PC-3 (cell line): Measurements from ENCODE around the gene TPRKB. TPM values are rescaled to one million over a fixed set of nuclear protein-coding genes. Genes with fewer than 3 reads are reported as not detected.
"Not testable (repeated sequence)": the region's sequence is repeated elsewhere in the genome, so short reads cannot be mapped to it uniquely, and the experiment has no call there.

Source experiments
- ATAC-seq: fragments of 200-7000 bp; cut with Tn5 transposase; 2 replicates; pipeline ENCODE4 v1.9.1; 2020; ENCODE audit warnings: mild to moderate bottlenecking, moderate library complexity
- BruUV-seq: library from RNA; stranded (reverse); fragments of 400-500 nt; replicated peaks from 2 replicates; lab custom pipeline; 2021; lab: Mats Ljungman, UMichigan
- CTCF ChIA-PET: fragments of 300-600 bp; sonication (Branson Sonifier 250); formaldehyde crosslinking; loops from one replicate; lab custom pipeline; 2022; ENCODE audit warnings: antibody characterized with exemption; lab: Charles Lee
- POLR2A ChIA-PET: fragments of 300-600 bp; sonication (Branson Sonifier 250); formaldehyde crosslinking; loops from one replicate; lab custom pipeline; 2022; ENCODE audit warnings: antibody characterized with exemption; ENCODE audit not compliant: unreplicated experiment; lab: Charles Lee
- DNase-seq: peaks from one replicate; pipeline ENCODE4 v3.0.0-alpha.2; 2015
- H2AFZ ChIP-seq: fragments of 300-600 bp; sonication (generic); 2 replicates; pipeline ENCODE4 v1.6.0; 2016; ENCODE audit warnings: antibody characterized with exemption, low read length
- H3F3A ChIP-seq: fragments of 300-600 bp; sonication (generic); one replicate; pipeline ENCODE4 v1.6.0; 2017; ENCODE audit warnings: antibody characterized with exemption, low read length, control low read depth, mild to moderate bottlenecking; ENCODE audit not compliant: unreplicated experiment
- H3K27ac ChIP-seq: fragments of 300-600 bp; sonication (generic); 2 replicates; pipeline ENCODE4 v1.5.1; 2016; ENCODE audit warnings: mild to moderate bottlenecking, low read length
- H3K27me3 ChIP-seq: fragments of 300-600 bp; sonication (generic); 2 replicates; pipeline ENCODE4 v1.6.1; 2016; ENCODE audit warnings: low read length, mixed read lengths
- H3K36me3 ChIP-seq: fragments of 300-600 bp; sonication (generic); 2 replicates; pipeline ENCODE4 v1.6.1; 2016; ENCODE audit warnings: low read depth, mixed run types, low read length, mixed read lengths
- H3K4me1 ChIP-seq: fragments of 300-600 bp; sonication (generic); 2 replicates; pipeline ENCODE4 v1.5.1; 2016; ENCODE audit warnings: low read length; ENCODE audit not compliant: insufficient read depth
- H3K4me2 ChIP-seq: fragments of 300-600 bp; sonication (generic); 2 replicates; pipeline ENCODE4 v1.6.0; 2016; ENCODE audit warnings: low read length
- H3K4me3 ChIP-seq: fragments of 300-600 bp; sonication (generic); 2 replicates; pipeline ENCODE4 v1.5.1; 2016; ENCODE audit warnings: mild to moderate bottlenecking, low read length, mixed read lengths
- H3K79me2 ChIP-seq: fragments of 300-600 bp; sonication (generic); 2 replicates; pipeline ENCODE4 v1.6.1; 2017; ENCODE audit warnings: low read length, mixed read lengths
- H3K9ac ChIP-seq: fragments of 300-600 bp; sonication (generic); 2 replicates; pipeline ENCODE4 v1.6.0; 2016; ENCODE audit warnings: mild to moderate bottlenecking, low read length
- H3K9me2 ChIP-seq: fragments of 300-600 bp; sonication (generic); replicated peaks from 2 replicates; pipeline ENCODE4 v1.6.1; 2016; ENCODE audit warnings: mixed run types, low read length, mixed read lengths
- H3K9me3 ChIP-seq: fragments of 300-600 bp; sonication (generic); 2 replicates; pipeline ENCODE4 v1.6.1; 2016; ENCODE audit warnings: low read length, mixed read lengths
- H4K20me1 ChIP-seq: fragments of 300-600 bp; sonication (generic); 2 replicates; pipeline ENCODE4 v1.6.1; 2016; ENCODE audit warnings: low read length, mixed read lengths
- EZH2 ChIP-seq: fragments of 300-600 bp; sonication (generic); IDR thresholded peaks from one replicate; pipeline ENCODE4 v1.6.1; 2017; ENCODE audit warnings: antibody characterized with exemption, mild to moderate bottlenecking, low read length; ENCODE audit not compliant: unreplicated experiment
- EZH2phosphoT487 ChIP-seq: fragments of 300-600 bp; sonication (generic); IDR thresholded peaks from 2 replicates; pipeline ENCODE4 v1.6.1; 2018; ENCODE audit warnings: mild to moderate bottlenecking, antibody characterized with exemption, low read length, borderline replicate concordance
- intact Hi-C: fragments of 100-400 bp; cut with micrococcal nuclease; formaldehyde crosslinking; loops from 2 replicates; pipeline ENCODE4 v1.9.0; 2023
- total RNA-seq: library from RNA; depleted of rRNA; stranded (reverse); fragments of >200 nt; gene quantifications from 2 replicates; pipeline ENCODE4 v1.2.3, GENCODE V29; 2014
- TF ChIP-seq, protein P1 (sequence below): fragments of 300-600 bp; sonication (generic); conservative IDR thresholded peaks from 2 replicates; pipeline ENCODE4 v1.5.1; 2017; ENCODE audit warnings: antibody characterized with exemption, low read depth, mild to moderate bottlenecking, low read length

TPRKB gene
- total RNA-seq, 1 experiment from 2014 or later = 51.4 TPM

DNA sequence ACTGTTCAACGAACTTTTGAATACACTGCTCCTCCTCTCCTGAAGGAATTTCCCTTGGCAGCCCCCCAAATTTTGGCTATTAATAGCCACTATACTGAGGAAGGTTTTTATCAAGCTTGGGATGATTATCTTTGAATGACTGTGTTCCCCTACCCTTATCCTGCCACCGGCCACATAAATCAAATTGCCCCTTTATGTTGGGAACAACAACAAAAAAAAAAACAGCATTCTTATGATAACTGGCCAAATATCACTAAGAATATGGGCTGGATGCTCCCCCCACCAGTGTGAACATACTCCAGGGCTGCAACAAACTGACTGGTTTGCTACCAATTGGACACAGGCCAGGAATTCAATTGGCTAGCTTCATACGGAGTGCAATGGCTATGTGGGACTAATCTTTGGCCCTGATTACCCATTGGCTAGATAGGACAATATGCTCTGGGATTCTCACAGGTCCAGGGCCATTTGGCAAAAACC lies 22.2 kb upstream of the TPRKB start:
- no peak for DNase-seq
- Histone ChIP-seq H3K4me3 (no peak overlapping the region), H3K4me2 (no peak overlapping the region), H3K79me2 (no peaks in the 10 kb centered on the region), H3K9me2 (no peaks in the 10 kb centered on the region), H3K9ac (no peak overlapping the region), H2AFZ (no peak overlapping the region), H3K27ac (no peak overlapping the region), H3K4me1 (no peaks in the 10 kb centered on the region), H3K36me3 (peaks cover 45% of the 10 kb centered on the region), H3F3A (no peaks in the 10 kb centered on the region), H3K27me3 (no peaks in the 10 kb centered on the region), H4K20me1 (no peaks in the 10 kb centered on the region), H3K9me3 (0 out of 2 replicates have a peak, but pooled peaks cover 5% of the 10 kb centered on the region)
- CTCF ChIA-PET = no interaction called here
- TF ChIP-seq EZH2phosphoT487 = no peak
- TF ChIP-seq EZH2 = no peak
- TF ChIP-seq, protein P1, sequence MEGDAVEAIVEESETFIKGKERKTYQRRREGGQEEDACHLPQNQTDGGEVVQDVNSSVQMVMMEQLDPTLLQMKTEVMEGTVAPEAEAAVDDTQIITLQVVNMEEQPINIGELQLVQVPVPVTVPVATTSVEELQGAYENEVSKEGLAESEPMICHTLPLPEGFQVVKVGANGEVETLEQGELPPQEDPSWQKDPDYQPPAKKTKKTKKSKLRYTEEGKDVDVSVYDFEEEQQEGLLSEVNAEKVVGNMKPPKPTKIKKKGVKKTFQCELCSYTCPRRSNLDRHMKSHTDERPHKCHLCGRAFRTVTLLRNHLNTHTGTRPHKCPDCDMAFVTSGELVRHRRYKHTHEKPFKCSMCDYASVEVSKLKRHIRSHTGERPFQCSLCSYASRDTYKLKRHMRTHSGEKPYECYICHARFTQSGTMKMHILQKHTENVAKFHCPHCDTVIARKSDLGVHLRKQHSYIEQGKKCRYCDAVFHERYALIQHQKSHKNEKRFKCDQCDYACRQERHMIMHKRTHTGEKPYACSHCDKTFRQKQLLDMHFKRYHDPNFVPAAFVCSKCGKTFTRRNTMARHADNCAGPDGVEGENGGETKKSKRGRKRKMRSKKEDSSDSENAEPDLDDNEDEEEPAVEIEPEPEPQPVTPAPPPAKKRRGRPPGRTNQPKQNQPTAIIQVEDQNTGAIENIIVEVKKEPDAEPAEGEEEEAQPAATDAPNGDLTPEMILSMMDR = no peak
- BruUV-seq = no TSS peak
- intact Hi-C loops = no loop called here
- POLR2A ChIA-PET = no interaction called here
- no peak for ATAC-seq

DNA sequence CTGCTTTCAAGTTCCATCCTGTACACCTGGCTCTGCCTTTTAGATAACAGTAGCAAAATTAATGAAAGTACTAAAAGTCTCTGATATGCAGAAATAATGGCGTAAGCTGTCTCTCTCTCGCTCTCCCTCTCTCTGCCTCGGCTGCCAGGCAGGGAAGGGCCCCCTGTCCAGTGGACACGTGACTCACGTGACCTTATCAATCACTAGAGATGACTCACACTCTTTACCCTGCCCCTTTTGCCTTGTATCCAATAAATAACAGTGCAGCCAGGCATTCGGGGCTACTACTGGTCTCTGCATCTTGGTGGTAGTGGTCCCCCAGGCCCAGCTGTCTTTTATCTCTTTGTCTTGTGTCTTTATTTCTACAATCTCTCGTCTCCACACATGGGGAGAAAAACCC lies 17.2 kb upstream of the TPRKB start:
- POLR2A ChIA-PET, ATAC-seq, CTCF ChIA-PET: not testable (repeated sequence)

DNA sequence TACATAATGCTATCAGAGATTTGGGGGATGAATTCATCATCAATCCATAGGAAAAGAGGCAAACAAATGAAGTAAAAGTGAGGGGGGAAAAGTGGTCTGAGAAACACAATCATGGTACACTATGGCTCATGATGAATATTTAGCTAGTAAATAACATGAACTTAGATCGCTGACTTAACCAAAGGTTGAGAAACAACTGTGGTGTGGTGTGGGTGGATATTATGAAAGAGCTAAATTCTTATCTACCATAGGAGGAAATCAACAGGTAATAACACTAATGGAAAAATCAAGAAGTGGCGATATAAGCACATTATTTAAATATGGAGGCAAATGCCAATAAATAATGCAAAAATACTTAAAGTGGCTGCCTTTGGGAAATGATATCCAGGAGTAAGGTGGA lies 12.2 kb upstream of the TPRKB start:
- no peak overlapping the region for H2AFZ ChIP-seq
- H4K20me1 ChIP-seq = no peaks in the 10 kb centered on the region
- H3K27me3 ChIP-seq = no peaks in the 10 kb centered on the region
- no peak for DNase-seq
- BruUV-seq = no TSS peak
- H3K9ac ChIP-seq = no peak overlapping the region
- intact Hi-C loops = no loop called here
- no peaks in the 10 kb centered on the region for H3K9me3 ChIP-seq
- H3F3A ChIP-seq = no peaks in the 10 kb centered on the region
- ChIA-PET CTCF (no interaction called here), POLR2A (no interaction called here)
- H3K9me2 ChIP-seq = no peaks in the 10 kb centered on the region
- H3K27ac ChIP-seq = no peak overlapping the region
- no peak for ATAC-seq
- no peak overlapping the region for H3K4me2 ChIP-seq
- H3K36me3 ChIP-seq = peaks cover 8% of the 10 kb centered on the region
- no peak overlapping the region for H3K4me3 ChIP-seq
- H3K79me2 ChIP-seq = no peaks in the 10 kb centered on the region
- TF ChIP-seq EZH2phosphoT487 = no peak
- TF ChIP-seq, protein P1 = no peak
- no peak for TF ChIP-seq EZH2
- no peaks in the 10 kb centered on the region for H3K4me1 ChIP-seq

More for the DNA sequence above, 17.2 kb upstream of the TPRKB start:
- H3K9me2 ChIP-seq, H3F3A ChIP-seq, BruUV-seq, H3K9ac ChIP-seq, H3K4me2 ChIP-seq, DNase-seq, H2AFZ ChIP-seq, H3K79me2 ChIP-seq, H3K27me3 ChIP-seq, H3K27ac ChIP-seq, H4K20me1 ChIP-seq, H3K4me1 ChIP-seq, H3K9me3 ChIP-seq, H3K4me3 ChIP-seq, intact Hi-C loops: not testable (repeated sequence)
- peaks cover 29% of the 10 kb centered on the region for H3K36me3 ChIP-seq
